OCI-LY3 (cell line): ENCODE data around the gene IKBKG.

ENCODE experiments used
- H2AFZ ChIP-seq: fragments of 200-600, 300-600 bp; shearing (Covaris generic); 2 replicates; pipeline ENCODE4 v1.6.0; 2014; ENCODE audit warnings: antibody characterized with exemption, low read depth, low read length
- H3K27ac ChIP-seq: fragments of 200-600, 300-600 bp; sonication (generic); 2 replicates; pipeline ENCODE4 v1.5.1; 2014; ENCODE audit warnings: mild to moderate bottlenecking, low read length, moderate library complexity, mixed read lengths
- H3K27me3 ChIP-seq: fragments of 200-600, 300-600 bp; sonication (generic); 2 replicates; pipeline ENCODE4 v1.6.1; 2014; ENCODE audit warnings: low read depth, low read length, mixed read lengths
- H3K36me3 ChIP-seq: fragments of 200-600, 300-600 bp; sonication (generic); replicated peaks from 2 replicates; pipeline ENCODE3; 2014; ENCODE audit warnings: low read depth, low read length, mixed read lengths
- H3K4me1 ChIP-seq: fragments of 300-600, 200-600 bp; sonication (generic); 2 replicates; pipeline ENCODE4 v1.6.1; 2014; ENCODE audit warnings: low read length, mixed read lengths
- H3K4me2 ChIP-seq: fragments of 200-600, 300-600 bp; sonication (generic); 2 replicates; pipeline ENCODE4 v1.6.1; 2014; ENCODE audit warnings: low read length, mixed read lengths
- H3K4me3 ChIP-seq: fragments of 300-600, 200-600 bp; sonication (generic); 2 replicates; pipeline ENCODE4 v1.5.1; 2014; ENCODE audit warnings: antibody characterized with exemption, mild to moderate bottlenecking, low read length, moderate library complexity
- H3K79me2 ChIP-seq: fragments of 300-600, 200-600 bp; shearing (Covaris generic); 2 replicates; pipeline ENCODE4 v1.6.1; 2014; ENCODE audit warnings: mild to moderate bottlenecking, low read length, mixed read lengths
- H3K9ac ChIP-seq: fragments of 300-600, 200-600 bp; shearing (Covaris generic); 2 replicates; pipeline ENCODE4 v1.6.0; 2014; ENCODE audit warnings: mild to moderate bottlenecking, low read length, moderate library complexity
- H3K9me3 ChIP-seq: fragments of 200-600, 300-600 bp; shearing (Covaris generic); 2 replicates; pipeline ENCODE4 v1.6.1; 2014; ENCODE audit warnings: low read length, mixed read lengths; ENCODE audit not compliant: insufficient read depth
- H4K20me1 ChIP-seq: fragments of 200-600, 300-600 bp; sonication (generic); 2 replicates; pipeline ENCODE4 v1.6.1; 2016; ENCODE audit warnings: low read length, mixed read lengths; ENCODE audit not compliant: insufficient read depth
- EZH2phosphoT487 ChIP-seq: fragments of 200-600 bp; shearing (Covaris generic); IDR thresholded peaks from 2 replicates; pipeline ENCODE4 v1.6.1; 2018; ENCODE audit warnings: antibody characterized with exemption, mixed run types, low read depth
- TF ChIP-seq, protein P1 (sequence below): fragments of 200-600, 300-600 bp; sonication (generic); IDR thresholded peaks from 2 replicates; pipeline ENCODE4 v1.5.1; 2014; ENCODE audit warnings: antibody characterized with exemption, low read length, low read depth

The IKBKG gene

DNA sequence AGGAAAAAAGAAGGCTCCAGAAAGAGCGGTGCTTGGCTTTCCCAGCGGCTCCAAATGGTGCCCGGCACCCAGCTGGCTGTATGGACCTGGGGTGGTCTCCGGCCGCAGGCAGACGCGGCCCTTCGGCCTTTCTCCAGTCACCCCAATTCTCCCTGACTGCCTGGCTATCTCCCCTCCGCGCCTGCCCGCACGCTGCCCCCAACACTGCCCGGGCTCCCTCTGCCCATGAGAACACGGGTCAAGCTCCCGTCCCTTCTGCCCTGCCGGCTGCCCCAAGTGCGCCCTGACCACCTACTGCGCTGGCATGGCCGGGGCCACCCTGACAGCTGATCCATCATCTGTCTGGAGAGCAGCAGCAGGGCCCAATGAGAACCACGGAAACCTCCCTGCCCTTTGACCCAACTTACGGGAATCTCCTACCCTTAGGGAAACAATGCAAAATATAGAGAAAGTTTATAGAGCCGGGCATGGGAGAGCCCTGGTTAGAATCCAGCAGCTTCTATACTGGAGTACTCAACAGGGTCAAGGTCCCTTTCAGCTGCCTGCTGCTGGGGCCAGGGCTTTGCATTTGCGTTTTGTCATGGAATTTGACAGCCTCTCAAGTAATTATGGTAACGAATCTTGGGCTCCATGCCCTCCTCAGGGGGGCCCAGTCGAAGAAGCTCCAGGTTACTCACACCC is 30.2 kb upstream of the IKBKG start:
- no peak overlapping the region for H2AFZ ChIP-seq
- H3K36me3 ChIP-seq, result no peaks in the 10 kb centered on the region
- H3K4me1 ChIP-seq, result peaks cover 9% of the 10 kb centered on the region
- TF ChIP-seq, protein P1, sequence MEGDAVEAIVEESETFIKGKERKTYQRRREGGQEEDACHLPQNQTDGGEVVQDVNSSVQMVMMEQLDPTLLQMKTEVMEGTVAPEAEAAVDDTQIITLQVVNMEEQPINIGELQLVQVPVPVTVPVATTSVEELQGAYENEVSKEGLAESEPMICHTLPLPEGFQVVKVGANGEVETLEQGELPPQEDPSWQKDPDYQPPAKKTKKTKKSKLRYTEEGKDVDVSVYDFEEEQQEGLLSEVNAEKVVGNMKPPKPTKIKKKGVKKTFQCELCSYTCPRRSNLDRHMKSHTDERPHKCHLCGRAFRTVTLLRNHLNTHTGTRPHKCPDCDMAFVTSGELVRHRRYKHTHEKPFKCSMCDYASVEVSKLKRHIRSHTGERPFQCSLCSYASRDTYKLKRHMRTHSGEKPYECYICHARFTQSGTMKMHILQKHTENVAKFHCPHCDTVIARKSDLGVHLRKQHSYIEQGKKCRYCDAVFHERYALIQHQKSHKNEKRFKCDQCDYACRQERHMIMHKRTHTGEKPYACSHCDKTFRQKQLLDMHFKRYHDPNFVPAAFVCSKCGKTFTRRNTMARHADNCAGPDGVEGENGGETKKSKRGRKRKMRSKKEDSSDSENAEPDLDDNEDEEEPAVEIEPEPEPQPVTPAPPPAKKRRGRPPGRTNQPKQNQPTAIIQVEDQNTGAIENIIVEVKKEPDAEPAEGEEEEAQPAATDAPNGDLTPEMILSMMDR, result no peak
- TF ChIP-seq EZH2phosphoT487, result no peak
- no peak overlapping the region for H3K27ac ChIP-seq
- H3K4me2 ChIP-seq, result peak overlapping the region; percentile 97
- H3K9ac ChIP-seq, result no peak overlapping the region
- peak overlapping the region; percentile 98 for H3K4me3 ChIP-seq
- H3K9me3 ChIP-seq, result no peaks in the 10 kb centered on the region
- H4K20me1 ChIP-seq, result no peaks in the 10 kb centered on the region
- H3K79me2 ChIP-seq, result peaks cover 7% of the 10 kb centered on the region; the same call in 1 of the 2 replicates
- H3K27me3 ChIP-seq, result no peaks in the 10 kb centered on the region

DNA sequence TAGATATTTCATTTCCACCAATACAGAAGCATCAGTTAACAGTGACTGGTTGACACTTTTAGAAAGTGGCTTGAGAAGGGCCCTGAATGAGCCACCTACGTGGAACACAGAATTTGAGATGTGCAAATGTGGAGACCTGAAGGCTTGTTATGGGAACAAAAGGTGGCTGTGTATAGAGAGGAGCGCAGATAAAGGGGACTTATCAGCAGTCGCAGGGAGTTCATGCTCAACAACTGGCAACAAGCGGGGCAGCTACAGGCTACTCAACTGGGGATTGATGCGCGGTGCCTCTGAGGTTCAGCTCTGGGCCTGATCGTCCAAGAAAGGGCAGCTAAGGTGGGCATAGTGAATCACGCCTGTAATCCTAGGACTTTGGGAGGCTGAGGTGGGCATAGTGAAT is 28.0 kb upstream of the IKBKG start:
- Histone ChIP-seq H2AFZ (no peak overlapping the region), H3K9me3 (no peaks in the 10 kb centered on the region), H3K27ac (no peak overlapping the region), H3K4me2 (no peak overlapping the region), H3K4me3 (no peak overlapping the region), H3K27me3 (no peaks in the 10 kb centered on the region), H3K79me2 (peaks cover 7% of the 10 kb centered on the region; the same call in 1 of the 2 replicates), H3K9ac (no peak overlapping the region), H4K20me1 (no peaks in the 10 kb centered on the region), H3K36me3 (no peaks in the 10 kb centered on the region), H3K4me1 (peaks cover 9% of the 10 kb centered on the region)
- TF ChIP-seq, protein P1, result no peak

DNA sequence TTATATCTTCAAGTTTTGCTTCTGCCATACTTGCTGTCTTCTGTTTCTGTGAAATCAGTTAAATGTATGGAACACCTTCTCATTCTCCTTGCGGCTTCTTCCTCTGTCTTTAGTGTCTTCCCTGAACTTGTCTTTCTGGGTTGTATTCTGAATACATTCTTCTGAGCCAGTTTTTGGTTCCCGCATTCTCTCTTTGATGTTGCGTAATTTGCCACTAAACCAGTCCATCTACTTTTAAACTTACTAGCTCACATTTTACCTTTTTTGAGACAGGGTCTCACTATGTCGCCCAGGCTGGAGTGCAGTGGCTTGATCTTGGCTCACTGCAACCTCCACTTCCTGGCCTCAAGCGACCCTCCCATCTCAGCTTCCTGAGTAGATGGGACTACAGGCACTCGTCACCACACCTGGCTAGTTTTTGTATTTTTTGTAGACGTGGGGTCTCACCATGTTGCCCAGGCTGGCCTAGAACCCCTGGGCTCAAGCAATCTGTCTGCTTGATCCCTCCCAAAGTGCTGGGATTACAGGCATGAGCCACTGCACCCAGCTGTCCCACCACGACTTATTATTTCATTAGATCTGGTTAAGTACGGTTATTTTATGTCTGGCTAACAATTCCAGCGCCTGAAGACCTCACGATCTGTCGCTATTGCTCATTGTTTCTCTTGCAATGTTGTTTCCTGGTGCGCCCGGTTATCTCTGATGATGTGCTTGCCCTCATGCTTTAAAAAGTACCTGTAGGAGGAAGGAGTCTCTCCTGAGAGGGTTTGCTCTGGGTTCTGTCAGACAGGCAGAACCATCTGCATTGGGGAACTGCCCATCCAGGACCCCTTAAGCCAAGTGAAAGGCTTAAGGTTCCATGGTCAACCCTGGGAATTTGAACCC is 21.6 kb upstream of the IKBKG start:
- H3K27me3 ChIP-seq, result no peaks in the 10 kb centered on the region
- H3K9me3 ChIP-seq, result no peaks in the 10 kb centered on the region
- no peaks in the 10 kb centered on the region for H3K79me2 ChIP-seq
- no peaks in the 10 kb centered on the region for H4K20me1 ChIP-seq
- no peak overlapping the region for H3K4me2 ChIP-seq
- H3K9ac ChIP-seq, result no peak overlapping the region
- no peak overlapping the region for H3K27ac ChIP-seq
- H2AFZ ChIP-seq, result no peak overlapping the region
- H3K4me3 ChIP-seq, result no peak overlapping the region
- TF ChIP-seq EZH2phosphoT487, result no peak
- TF ChIP-seq, protein P1, result no peak
- peaks cover 11% of the 10 kb centered on the region for H3K4me1 ChIP-seq
- H3K36me3 ChIP-seq, result no peaks in the 10 kb centered on the region

DNA sequence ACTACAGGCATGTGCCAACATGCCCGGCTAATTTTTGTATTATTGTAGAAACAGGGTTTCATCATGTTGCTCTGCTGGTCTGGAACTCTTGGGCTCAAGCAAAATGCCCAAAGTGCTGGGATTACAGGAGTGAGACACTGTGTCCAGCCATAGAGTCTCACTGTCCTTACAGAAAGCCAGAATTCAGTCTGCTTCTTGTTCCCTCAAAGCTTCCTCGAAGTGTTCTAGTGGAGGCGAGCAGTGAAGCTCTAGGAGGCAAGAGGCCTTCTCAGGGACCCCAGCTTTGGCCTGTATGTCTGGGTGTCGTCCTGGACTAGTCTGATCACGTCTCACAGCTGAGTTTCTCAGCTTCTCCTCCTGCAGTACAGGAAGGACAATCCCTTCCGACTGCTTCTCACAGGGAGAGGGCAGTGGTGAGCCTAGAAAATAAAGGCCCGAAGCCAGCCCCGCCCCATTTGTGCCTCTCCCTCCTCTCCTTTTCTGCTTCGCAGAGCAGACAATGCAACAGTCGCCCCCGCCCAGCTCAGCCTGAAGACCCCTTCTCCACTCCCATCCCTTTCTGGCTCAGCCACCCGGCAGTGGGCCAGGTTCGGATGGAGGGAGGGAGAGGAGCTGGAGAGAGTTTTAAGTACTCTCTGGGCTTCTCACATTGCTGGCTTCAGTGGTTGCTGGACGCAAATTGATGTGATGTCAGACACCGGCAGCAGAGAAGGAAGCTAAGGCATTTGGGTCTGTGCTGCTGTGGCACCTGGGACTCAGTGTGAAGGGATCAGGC is 20.3 kb upstream of the IKBKG start:
- no peaks in the 10 kb centered on the region for H3K9me3 ChIP-seq
- peak overlapping the region; percentile 87 for H2AFZ ChIP-seq
- peak overlapping the region; percentile 86 for H3K4me3 ChIP-seq
- peaks cover 11% of the 10 kb centered on the region for H3K4me1 ChIP-seq
- peak overlapping the region; percentile 78 for H3K9ac ChIP-seq
- peak overlapping the region; percentile 48 for H3K27ac ChIP-seq
- H3K27me3 ChIP-seq, result no peaks in the 10 kb centered on the region
- no peaks in the 10 kb centered on the region for H3K79me2 ChIP-seq
- peak overlapping the region; percentile 99 for H3K4me2 ChIP-seq
- TF ChIP-seq, protein P1, result peak; percentile 48
- no peak for TF ChIP-seq EZH2phosphoT487
- H4K20me1 ChIP-seq, result no peaks in the 10 kb centered on the region
- H3K36me3 ChIP-seq, result no peaks in the 10 kb centered on the region
